Measurements from ENCODE around the gene DEFB123. TPM values are rescaled to one million over a fixed set of nuclear protein-coding genes. Genes with fewer than 3 reads are reported as not detected.

The DEFB123 gene
- total RNA-seq, 1 experiment from 2014 or later: not detected

DNA sequence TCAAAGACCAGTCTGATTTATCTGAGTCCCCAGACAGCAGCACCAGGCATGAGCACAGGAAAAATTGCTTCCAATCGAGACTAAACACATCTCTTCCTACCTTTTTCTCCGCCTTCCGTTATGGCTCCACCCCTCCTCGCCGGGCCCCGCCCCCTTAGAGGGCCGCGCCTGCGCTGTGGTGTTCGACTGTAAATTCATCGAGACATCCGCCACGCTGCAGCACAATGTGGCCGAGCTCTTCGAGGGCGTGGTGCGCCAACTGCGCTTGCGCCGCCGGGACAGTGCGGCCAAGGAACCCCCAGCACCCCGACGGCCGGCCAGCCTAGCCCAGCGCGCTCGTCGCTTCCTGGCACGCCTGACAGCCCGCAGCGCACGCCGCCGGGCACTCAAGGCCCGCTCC is 43.6 kb downstream of the DEFB123 start:
- Histone ChIP-seq H3K9me3 (ENCODE audit: low read depth, low read length, poor library complexity, severe bottlenecking) (no peaks in the 10 kb centered on the region), H3K27ac (ENCODE audit: low read depth, low read length, poor library complexity, severe bottlenecking) (no peak overlapping the region), H3K4me1 (ENCODE audit: insufficient read depth, low read length, poor library complexity, severe bottlenecking) (no peaks in the 10 kb centered on the region), H3K27me3 (replicated peaks; ENCODE audit: insufficient read depth, low read depth, low read length, poor library complexity) (peaks cover 24% of the 10 kb centered on the region), H3K36me3 (ENCODE audit: insufficient read depth, low read length, poor library complexity, severe bottlenecking) (no peaks in the 10 kb centered on the region), H3K4me3 (ENCODE audit: low read depth, low read length, poor library complexity, severe bottlenecking) (no peak overlapping the region)
- POLR2A ChIA-PET (ENCODE audit: low non-redundant PET): no interaction called here
- DNase-seq (ENCODE audit: low spot score): no peak
- intact Hi-C loops (cut with micrococcal nuclease; ENCODE audit: unreplicated experiment): no loop called here
- no peak for TF ChIP-seq EZH2 (IDR thresholded peaks at IDR 0.05; ENCODE audit: borderline replicate concordance, low read depth, low read length, poor library complexity, severe bottlenecking)
- TF ChIP-seq, protein P1, sequence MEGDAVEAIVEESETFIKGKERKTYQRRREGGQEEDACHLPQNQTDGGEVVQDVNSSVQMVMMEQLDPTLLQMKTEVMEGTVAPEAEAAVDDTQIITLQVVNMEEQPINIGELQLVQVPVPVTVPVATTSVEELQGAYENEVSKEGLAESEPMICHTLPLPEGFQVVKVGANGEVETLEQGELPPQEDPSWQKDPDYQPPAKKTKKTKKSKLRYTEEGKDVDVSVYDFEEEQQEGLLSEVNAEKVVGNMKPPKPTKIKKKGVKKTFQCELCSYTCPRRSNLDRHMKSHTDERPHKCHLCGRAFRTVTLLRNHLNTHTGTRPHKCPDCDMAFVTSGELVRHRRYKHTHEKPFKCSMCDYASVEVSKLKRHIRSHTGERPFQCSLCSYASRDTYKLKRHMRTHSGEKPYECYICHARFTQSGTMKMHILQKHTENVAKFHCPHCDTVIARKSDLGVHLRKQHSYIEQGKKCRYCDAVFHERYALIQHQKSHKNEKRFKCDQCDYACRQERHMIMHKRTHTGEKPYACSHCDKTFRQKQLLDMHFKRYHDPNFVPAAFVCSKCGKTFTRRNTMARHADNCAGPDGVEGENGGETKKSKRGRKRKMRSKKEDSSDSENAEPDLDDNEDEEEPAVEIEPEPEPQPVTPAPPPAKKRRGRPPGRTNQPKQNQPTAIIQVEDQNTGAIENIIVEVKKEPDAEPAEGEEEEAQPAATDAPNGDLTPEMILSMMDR (conservative IDR thresholded peaks at IDR 0.05; ENCODE audit: low read depth, low read length): no peak
- BruUV-seq (replicated peaks): no TSS peak
- CTCF ChIA-PET: no interaction called here

- intact Hi-C loops (cut with micrococcal nuclease; ENCODE audit: unreplicated experiment): no loop called here
- Histone ChIP-seq H3K4me3 (ENCODE audit: low read depth, low read length, poor library complexity, severe bottlenecking) (no peak overlapping the region), H3K27ac (ENCODE audit: low read depth, low read length, poor library complexity, severe bottlenecking) (no peak overlapping the region), H3K9me3 (ENCODE audit: low read depth, low read length, poor library complexity, severe bottlenecking) (no peaks in the 10 kb centered on the region), H3K36me3 (ENCODE audit: insufficient read depth, low read length, poor library complexity, severe bottlenecking) (no peaks in the 10 kb centered on the region), H3K27me3 (replicated peaks; ENCODE audit: insufficient read depth, low read depth, low read length, poor library complexity) (peaks cover 24% of the 10 kb centered on the region), H3K4me1 (ENCODE audit: insufficient read depth, low read length, poor library complexity, severe bottlenecking) (no peaks in the 10 kb centered on the region)
- TF ChIP-seq, protein P1 (conservative IDR thresholded peaks at IDR 0.05; ENCODE audit: low read depth, low read length): no peak
- TF ChIP-seq EZH2 (IDR thresholded peaks at IDR 0.05; ENCODE audit: borderline replicate concordance, low read depth, low read length, poor library complexity, severe bottlenecking): no peak
- POLR2A ChIA-PET (ENCODE audit: low non-redundant PET): interaction anchor here (0.7 kb wide), 1 partner anchor 1869 kb away, joined by 10 read pairs; no protein-coding TSS in a partner anchor
- DNase-seq (ENCODE audit: low spot score): no peak
- BruUV-seq (replicated peaks): no TSS peak
- CTCF ChIA-PET: no interaction called here
These were observed 45.3 kb downstream of the DEFB123 start for GRCh38 chr20:31485450-31486339.

- H3K4me3 ChIP-seq (ENCODE audit: low read depth, low read length, poor library complexity, severe bottlenecking): no peak overlapping the region
- H3K27ac ChIP-seq (ENCODE audit: low read depth, low read length, poor library complexity, severe bottlenecking): no peak overlapping the region
- H3K27me3 ChIP-seq (replicated peaks; ENCODE audit: insufficient read depth, low read depth, low read length, poor library complexity): peaks cover 24% of the 10 kb centered on the region
- BruUV-seq (replicated peaks): no TSS peak
- H3K9me3 ChIP-seq (ENCODE audit: low read depth, low read length, poor library complexity, severe bottlenecking): no peaks in the 10 kb centered on the region
- no peak for DNase-seq (ENCODE audit: low spot score)
- H3K4me1 ChIP-seq (ENCODE audit: insufficient read depth, low read length, poor library complexity, severe bottlenecking): no peaks in the 10 kb centered on the region
- TF ChIP-seq EZH2 (IDR thresholded peaks at IDR 0.05; ENCODE audit: borderline replicate concordance, low read depth, low read length, poor library complexity, severe bottlenecking): no peak
- TF ChIP-seq, protein P1 (conservative IDR thresholded peaks at IDR 0.05; ENCODE audit: low read depth, low read length): no peak
- ChIA-PET CTCF (interaction anchor here (1.1 kb wide), 1 partner anchor 15 kb away, joined by 3 read pairs; no protein-coding TSS in a partner anchor), POLR2A (ENCODE audit: low non-redundant PET) (no interaction called here)
- no peaks in the 10 kb centered on the region for H3K36me3 ChIP-seq (ENCODE audit: insufficient read depth, low read length, poor library complexity, severe bottlenecking)
- intact Hi-C loops (cut with micrococcal nuclease; ENCODE audit: unreplicated experiment): no loop called here
These were observed 47.7 kb downstream of the DEFB123 start for GRCh38 chr20:31488115-31488514.
